ENCODE measurements around the gene CDHR3. TPM values are rescaled to one million over a fixed set of nuclear protein-coding genes. Genes with fewer than 3 reads are reported as not detected.

The CDHR3 gene
- total and polyA plus RNA-seq, 2 of the 8 experiments (the other 6 are each of a cell fraction or from before 2014, with no cell fraction given): 6.4 to 6.8 TPM

GRCh38 chr7:106023369-106024322 lies 60.6 kb downstream of the CDHR3 start (continued):
- TF ChIP-seq YY1 (IDR thresholded peaks at IDR 0.05; ENCODE audit: low read depth, low read length) (no peak), RXRA (IDR thresholded peaks at IDR 0.05; ENCODE audit: insufficient read depth, low read depth, low read length) (no peak), NRF1 (IDR thresholded peaks at IDR 0.05; ENCODE audit: low read depth, low read length) (no peak)
- TF ChIP-seq, protein P1, sequence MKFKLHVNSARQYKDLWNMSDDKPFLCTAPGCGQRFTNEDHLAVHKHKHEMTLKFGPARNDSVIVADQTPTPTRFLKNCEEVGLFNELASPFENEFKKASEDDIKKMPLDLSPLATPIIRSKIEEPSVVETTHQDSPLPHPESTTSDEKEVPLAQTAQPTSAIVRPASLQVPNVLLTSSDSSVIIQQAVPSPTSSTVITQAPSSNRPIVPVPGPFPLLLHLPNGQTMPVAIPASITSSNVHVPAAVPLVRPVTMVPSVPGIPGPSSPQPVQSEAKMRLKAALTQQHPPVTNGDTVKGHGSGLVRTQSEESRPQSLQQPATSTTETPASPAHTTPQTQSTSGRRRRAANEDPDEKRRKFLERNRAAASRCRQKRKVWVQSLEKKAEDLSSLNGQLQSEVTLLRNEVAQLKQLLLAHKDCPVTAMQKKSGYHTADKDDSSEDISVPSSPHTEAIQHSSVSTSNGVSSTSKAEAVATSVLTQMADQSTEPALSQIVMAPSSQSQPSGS (IDR thresholded peaks at IDR 0.05; ENCODE audit: low read length): no peak
